Thyroid gland (tissue), 4 donors: ENCODE data around the gene PPDPF.

Experiments used
- CTCF ChIP-seq, 6 experiments: fragments of 200-600 bp in 3 of 6; fragments of 450-650 bp in 3 of 6; sonication (generic) in 3 of 6; IDR thresholded peaks; one replicate each; pipeline ENCODE4 v1.5.1; 2016 to 2019; ENCODE audit warnings: antibody characterized with exemption in 6 of 6, mild to moderate bottlenecking in 2 of 6, inconsistent platforms in 1 of 6, moderate library complexity in 1 of 6
- POLR2A ChIP-seq, 2 donors: fragments of 450-650 bp; IDR thresholded peaks; one replicate each; pipeline ENCODE4 v1.6.1; 2017; ENCODE audit warnings: antibody characterized with exemption in 2 of 2, mild to moderate bottlenecking in 2 of 2, moderate library complexity in 1 of 2

DNA sequence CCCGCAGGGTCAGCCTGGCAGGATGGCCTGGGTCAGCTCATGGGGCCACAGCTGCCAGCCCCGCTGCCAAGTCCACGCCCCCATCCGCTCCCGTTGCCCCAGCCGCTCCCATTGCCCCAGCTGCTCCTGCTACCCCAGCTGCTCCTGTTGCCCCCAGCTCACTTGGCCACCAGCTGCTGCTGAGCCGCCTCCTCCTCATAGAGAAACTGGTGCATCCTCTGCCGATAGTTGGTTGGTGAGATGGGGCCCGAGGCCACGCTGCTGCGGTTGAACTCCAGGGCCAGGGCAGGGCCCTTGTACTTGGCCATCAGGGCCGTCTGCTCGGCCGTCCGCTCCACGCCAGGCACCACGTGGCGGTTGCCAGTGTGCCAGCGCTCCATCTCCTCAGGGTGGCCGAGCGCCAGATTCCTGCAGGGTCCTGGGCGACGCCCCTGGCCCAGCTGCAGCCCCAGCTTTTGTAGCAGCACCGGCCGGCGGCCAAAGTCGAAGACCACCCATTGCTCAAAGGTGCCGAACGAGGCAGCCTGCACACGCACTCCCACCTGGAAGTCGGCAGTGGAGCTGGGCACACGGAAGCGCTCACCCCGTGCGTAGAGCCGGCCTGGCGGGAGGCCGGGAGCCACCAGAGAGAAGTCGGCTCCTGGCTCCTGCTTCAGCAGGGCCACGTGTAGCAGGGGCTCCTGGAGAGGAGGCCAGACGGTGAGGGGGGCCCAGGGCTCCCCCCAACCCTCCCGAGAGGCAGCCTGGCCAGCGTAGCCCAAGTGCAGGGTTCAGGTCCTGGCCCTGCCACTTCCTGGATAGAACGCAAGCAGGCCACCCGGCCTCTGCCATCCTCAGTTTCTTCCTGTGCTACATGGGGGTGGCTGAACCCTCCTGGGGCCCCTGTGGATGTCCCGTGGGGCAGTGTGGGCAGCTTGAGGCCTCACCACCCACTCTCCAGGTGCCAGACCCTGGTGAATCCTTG lies 48.7 kb downstream of the PPDPF start:
- TF ChIP-seq POLR2A (IDR thresholded peaks at IDR 0.05) (no peak), CTCF (IDR thresholded peaks at IDR 0.05) (no peak)
